Measurements from ENCODE around the gene IFNL1.
"Not testable (repeated sequence)": the region's sequence is repeated elsewhere in the genome, so short reads cannot be mapped to it uniquely, and the experiment has no call there.

The IFNL1 gene

GRCh38 chr19:39296055-39296645 lies at the start of gene IFNL1:
IFNL1 (plus strand) TSS chr19:39296407; CDS start chr19:39296422, 15 bp downstream.
- DNase-seq (ENCODE audit: low read depth): no peak

DNA sequence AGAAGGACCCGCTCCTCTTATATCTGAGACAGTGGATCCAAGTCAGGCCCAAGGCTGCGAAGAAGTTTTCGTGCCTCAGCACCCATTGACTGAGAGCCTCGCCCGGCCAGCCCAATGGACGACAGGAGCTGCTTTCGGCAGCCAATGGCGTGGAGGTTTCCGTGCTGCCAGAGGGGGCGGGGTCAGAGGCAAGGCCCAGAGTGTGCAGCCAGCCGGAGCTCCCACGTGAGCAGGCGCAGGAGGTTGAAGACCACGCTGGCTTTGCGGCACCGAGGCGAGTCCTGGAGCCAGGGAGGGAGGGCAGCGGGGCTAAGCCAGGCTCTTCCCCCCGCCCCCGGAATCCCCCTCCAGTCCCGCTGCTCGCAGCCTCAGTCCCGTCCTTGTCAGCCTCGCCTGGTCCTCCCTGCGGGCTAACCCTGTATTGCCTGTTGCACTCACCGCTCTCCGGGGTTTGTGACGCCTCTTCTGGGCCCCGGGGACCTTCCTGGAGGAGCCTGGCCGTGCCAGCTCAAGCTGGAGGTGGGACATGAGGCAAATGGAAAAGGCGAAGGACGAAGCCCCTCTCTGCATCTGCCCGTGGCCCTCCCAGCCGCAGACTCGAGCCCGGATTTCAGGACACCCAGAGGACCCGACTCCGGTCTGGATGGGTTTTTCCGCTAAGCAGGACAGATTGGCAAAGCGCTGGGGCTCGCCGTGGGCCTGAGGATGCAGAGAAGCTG lies 49.1 kb upstream of the IFNL1 start:
- DNase-seq (ENCODE audit: low read depth): no peak

DNA sequence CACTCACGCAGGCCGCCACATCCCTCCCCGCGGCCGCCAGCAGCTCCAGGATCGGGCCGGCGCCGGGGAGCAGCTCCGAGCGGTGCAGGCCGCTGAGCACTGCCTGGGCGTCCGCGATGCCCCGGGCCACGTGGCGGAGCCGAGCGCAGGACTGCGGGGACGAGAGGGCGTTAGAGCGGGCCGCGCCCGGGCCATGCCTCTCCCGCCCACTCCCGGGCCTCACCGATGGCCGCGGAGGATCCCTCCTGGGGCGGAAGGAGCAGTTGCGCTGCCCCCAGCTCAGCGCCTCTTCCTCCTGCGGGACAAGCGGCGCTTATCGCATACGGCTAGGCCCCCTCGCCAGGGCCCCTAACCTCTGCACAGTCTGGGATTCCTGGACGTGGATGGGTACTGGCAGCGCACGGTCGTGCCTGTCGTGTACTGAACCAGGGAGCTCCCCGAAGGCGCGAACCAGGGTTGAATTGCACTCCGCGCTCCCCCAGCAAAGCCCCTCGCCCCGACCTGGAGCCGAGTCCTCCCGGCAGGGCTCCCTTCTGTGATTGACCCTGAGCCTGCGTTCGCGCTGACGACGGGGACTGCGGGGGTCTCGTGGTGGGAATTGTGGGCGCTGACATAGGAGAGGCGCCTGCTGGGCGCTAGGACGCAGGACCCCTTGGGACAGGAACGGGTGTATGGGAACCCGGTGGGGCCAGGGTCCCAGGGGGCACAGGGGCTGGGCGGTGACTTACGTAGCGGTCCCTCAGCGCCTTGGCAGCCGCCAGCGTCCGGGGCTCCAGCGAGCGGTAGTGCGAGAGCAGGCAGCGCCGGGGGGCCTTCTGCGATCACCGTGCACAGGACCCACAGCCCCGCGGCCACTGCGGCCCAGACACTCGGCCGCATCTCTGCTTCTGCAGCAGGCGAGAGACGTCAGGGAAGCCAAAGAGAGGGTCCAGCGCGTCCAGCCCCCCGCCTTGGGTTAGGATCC lies 48.2 kb upstream of the IFNL1 start:
- DNase-seq (ENCODE audit: low read depth): no peak

GRCh38 chr19:39248806-39249205 lies 47.4 kb upstream of the IFNL1 start, which contains the start of gene IFNL4:
IFNL4 (minus strand) TSS chr19:39248856.
- no peak for DNase-seq (ENCODE audit: low read depth)

- DNase-seq (ENCODE audit: low read depth): no peak
These were observed 45.1 kb upstream of the IFNL1 start for GRCh38 chr19:39251081-39251480.

- DNase-seq (ENCODE audit: low read depth): no peak
These were observed 44.4 kb upstream of the IFNL1 start for GRCh38 chr19:39251846-39252245.

DNA sequence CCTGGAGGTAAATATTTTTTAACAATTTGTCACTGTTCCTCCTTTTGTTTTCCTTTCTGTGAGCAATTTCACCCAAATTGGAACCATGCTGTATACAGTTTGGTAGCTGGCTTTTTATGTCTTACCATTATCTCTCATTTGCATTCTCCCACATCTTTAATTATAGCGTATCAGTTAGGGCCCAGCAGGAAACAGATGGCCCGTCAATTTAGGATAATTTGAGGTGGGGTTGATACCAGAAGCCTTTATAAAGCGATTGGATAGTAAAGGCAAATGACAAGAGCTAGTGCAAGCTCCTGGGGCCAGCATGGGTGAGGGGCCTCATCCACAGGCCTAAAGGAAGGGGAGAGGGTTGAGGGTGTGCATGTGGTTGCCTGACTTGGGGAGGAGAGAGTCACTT lies 43.7 kb upstream of the IFNL1 start:
- no peak for DNase-seq (ENCODE audit: low read depth)

DNA sequence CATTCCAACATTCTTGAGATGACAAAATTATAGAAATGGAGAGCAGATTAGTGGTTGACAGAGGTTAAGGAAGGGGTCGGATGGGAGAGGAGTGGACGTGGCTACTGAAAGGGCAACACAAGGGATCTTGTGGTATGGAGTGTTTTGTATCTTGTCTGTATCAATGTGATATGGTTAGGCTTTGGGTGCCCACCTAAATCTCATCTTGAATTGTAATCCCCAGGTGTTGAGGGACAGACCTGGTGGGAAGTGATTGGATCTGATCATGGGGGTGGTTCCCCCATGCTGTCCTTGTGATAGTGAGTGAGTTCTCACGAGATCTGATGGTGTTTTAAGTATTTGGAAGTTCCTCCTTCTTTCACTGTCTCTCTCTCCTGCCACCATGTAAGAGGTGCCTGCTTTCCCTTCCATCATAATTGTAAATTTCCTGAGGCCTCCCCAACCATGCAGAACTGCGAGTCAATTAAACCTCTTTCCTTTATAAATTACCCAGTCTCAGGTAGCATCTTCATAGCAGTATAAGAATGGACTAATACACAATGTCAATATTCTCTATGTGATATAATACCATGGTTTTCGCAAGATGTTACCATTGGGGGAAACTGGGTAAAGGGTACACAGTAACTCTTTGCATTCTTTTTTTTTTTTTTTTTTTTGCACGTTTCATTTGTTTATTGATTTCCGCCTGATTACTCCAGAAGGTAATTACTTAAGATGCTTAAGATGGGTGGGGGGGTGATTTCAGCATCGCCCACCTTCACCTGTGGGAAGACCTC lies 42.6 kb upstream of the IFNL1 start:
- no peak for DNase-seq (ENCODE audit: low read depth)

DNA sequence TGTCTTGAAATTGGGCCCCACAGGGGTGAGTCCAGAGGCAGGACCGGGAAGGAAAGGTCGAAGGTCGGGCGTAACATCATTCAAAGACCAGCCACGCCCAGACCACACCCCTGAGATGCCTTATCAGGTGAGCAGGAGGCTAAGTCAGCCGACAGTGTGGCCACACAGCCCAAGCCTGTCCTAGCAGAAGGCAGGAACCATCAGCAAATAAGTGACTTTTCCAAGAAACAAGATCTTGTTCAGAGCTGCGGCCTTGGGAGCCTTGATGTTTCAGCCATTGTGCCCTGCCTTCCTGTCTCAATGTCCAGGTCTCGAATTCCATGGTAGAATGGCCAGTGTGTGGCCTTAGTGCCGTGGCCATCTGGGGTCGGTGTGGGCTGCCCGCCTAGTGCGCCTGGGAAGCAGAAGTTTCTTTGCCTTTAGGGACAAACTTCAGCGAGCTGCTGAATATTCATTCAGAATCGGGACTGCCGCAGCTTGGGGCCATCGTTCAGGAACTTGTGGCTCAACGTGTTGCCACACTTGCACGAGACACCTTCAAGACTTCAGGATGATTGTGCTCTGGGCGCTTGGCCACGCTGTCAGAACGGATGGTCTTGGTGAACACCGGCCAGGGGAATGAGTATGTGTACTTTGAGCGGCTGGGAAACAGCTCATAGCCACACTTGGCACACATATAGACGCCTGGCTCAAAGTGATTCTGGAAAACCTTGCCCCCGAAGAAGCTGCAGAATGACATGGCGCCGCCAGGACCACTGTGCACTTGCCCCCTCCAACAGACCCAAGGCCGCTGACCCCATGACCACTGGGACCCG lies 41.5 kb upstream of the IFNL1 start:
- no peak for DNase-seq (ENCODE audit: low read depth)

DNA sequence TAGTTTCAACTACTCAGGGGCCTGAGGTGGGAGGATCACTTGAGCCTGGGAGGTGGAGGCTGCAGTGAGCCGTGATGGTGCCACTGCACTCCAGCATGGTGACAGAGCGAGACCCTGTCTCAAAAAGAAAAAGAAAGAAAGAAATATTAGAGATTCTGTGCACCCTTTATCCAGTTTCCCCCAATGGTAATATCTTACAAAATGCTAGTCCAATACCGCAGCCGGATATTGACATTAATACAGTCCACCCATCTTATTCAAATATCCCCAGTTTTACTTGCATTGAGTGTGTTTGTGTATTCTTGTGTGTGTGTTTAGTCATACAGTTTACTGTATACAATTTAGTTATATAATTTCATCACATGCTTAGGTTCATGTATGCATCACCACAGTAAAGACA lies 39.0 kb upstream of the IFNL1 start:
- DNase-seq (ENCODE audit: low read depth): no peak

DNA sequence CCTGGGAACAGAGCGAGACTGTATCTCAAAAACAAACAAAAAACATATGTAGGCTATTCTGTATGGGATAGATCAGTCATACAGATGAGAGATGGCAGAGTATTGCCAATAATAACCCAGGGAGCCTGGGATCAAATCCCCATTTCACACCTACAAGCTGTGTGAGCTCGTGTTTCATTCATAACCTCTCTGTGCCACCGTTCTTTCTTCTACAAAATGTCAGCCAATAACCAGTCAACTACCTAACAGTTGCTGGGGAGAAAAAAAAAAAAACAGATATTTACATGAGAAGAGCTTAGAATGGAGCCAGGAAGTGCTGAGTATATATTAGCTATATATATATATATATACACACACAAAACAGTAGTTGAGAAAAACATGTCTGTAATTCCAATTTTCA lies 34.5 kb upstream of the IFNL1 start:
- no peak for DNase-seq (ENCODE audit: low read depth)

- no peak for DNase-seq (ENCODE audit: low read depth)
These were observed 33.7 kb upstream of the IFNL1 start for GRCh38 chr19:39262496-39262895.

GRCh38 chr19:39263912-39264305 lies 32.3 kb upstream of the IFNL1 start:
- DNase-seq (ENCODE audit: low read depth): no peak

GRCh38 chr19:39264306-39265290 lies 31.6 kb upstream of the IFNL1 start:
- DNase-seq (ENCODE audit: low read depth): no peak

- no peak for DNase-seq (ENCODE audit: low read depth)
These were observed 30.8 kb upstream of the IFNL1 start for GRCh38 chr19:39265321-39265916.

DNA sequence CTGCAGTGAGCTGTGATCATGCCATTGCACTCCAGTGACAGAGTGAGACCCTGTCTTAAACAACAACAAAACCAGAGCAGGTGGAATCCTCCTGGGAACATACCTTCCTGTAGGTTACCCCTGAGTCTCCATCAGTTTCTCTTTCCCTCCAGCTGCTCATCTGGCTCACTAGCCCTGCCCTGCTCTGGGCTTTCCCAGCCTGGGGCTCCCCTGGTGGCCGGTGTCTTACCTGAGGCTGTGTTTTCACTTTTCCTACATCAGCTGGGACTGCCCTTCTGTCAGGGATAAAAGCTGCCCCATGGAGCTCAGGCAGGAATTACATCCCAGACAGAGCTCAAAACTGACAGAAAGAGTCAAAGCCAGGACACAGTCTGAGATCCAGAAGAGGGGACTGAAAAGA lies 28.1 kb upstream of the IFNL1 start, which contains the start of gene IFNL2:
Gene IFNL2 (plus strand): TSS at position 312 of the 400 bp plus-strand sequence. CDS start 173 bp downstream, outside the sequence.
- not testable (repeated sequence) for DNase-seq (ENCODE audit: low read depth)

- DNase-seq (ENCODE audit: low read depth): not testable (repeated sequence)
These were observed 27.5 kb upstream of the IFNL1 start for GRCh38 chr19:39268531-39269223.

DNA sequence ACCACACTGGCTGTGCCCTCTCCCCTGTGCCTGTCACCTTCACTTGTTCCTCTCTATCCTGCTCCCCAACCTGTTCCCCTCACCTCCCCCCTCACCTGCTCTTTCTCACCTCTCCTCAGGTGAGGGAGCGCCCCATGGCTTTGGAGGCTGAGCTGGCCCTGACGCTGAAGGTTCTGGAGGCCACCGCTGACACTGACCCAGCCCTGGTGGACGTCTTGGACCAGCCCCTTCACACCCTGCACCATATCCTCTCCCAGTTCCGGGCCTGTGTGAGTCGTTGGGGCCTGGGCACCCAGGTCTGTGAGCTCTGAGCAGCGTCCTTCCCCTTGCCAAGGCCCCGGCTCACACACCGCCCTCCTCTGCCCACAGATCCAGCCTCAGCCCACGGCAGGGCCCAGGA lies 26.8 kb upstream of the IFNL1 start:
- not testable (repeated sequence) for DNase-seq (ENCODE audit: low read depth)
